ENCODE data around the gene SLC48A1.

GRCh38 chr12:47812797-47813510 is 39.9 kb downstream of the SLC48A1 start:
- TF ChIP-seq CHD2 (IDR thresholded peaks at IDR 0.05; ENCODE audit: borderline replicate concordance, low read depth, low read length) = peak; percentile 57; the same call in 1 of the 2 replicates
- TF ChIP-seq IKZF1 (conservative IDR thresholded peaks at IDR 0.05) = peak; percentile 66; the same call in 1 of the 2 replicates
- TF ChIP-seq CTCF (IDR thresholded peaks at IDR 0.05 in 2 of 3, conservative IDR thresholded peaks at IDR 0.05 in 1 of 3; ENCODE audit: control insufficient read depth in 2 of 3, extremely low read depth in 1 of 3, insufficient read depth in 1 of 3, low read depth in 3 of 3, low read length in 3 of 3) = peak in 1 of 3 experiments; percentile 25; a peak in 2 of 6 replicates
- peak; percentile 8; the same call in 1 of the 2 replicates for TF ChIP-seq SMC3 (IDR thresholded peaks at IDR 0.05; ENCODE audit: borderline replicate concordance, low read length)
- TF ChIP-seq POLR2A (IDR thresholded peaks at IDR 0.05; ENCODE audit: low read depth, low read length) = peak; percentile 88
- TF ChIP-seq BHLHE40 (IDR thresholded peaks at IDR 0.05; ENCODE audit: borderline replicate concordance in 1 of 2, low read depth in 2 of 2, low read length in 1 of 2) = peak; percentile 46 to 48; a peak in 3 of 4 replicates
